Measurements from ENCODE around the gene ARID5A. TPM values are rescaled to one million over a fixed set of nuclear protein-coding genes. Genes with fewer than 3 reads are reported as not detected.

ARID5A gene
- polyA plus RNA-seq, 3 donors = 27.8 to 38.8 (median 37.7) TPM

GRCh38 chr2:96506907-96507240 lies 29.7 kb upstream of the ARID5A start:
- no peak overlapping the region for H3K9ac ChIP-seq (ENCODE audit: insufficient read depth, low read length, poor library complexity, severe bottlenecking)
- Mint-ChIP-seq H3K4me3 (no peak overlapping the region), H3K36me3 (no peaks in the 10 kb centered on the region), H3K9me3 (peaks cover 0 to 2% (median 0%) of the 10 kb centered on the region in 7 donors), H3K4me1 (peaks cover 12% of the 10 kb centered on the region), H3K27ac (no peak overlapping the region), H3K27me3 (ENCODE audit: low read depth in 3 of 3) (peaks cover 7 to 13% (median 9%) of the 10 kb centered on the region in 3 donors)
- 98% methylated on average over 4 of the region's 7 CpGs for WGBS (ENCODE audit: insufficient coverage)
- H3K4me3 ChIP-seq (replicated peaks in 1 of 3; ENCODE audit: low read depth in 2 of 3, low read length in 3 of 3) = no peak overlapping the region
- H3K79me2 ChIP-seq (ENCODE audit: insufficient read depth, low read length) = no peaks in the 10 kb centered on the region
- no peak overlapping the region for H3K27ac ChIP-seq (ENCODE audit: low read depth in 1 of 2, low read length in 2 of 2)
- H3K4me1 ChIP-seq (ENCODE audit: control insufficient read depth in 1 of 2, insufficient read depth in 2 of 2, low read length in 2 of 2) = peaks cover 10 to 24% of the 10 kb centered on the region in 2 donors
- H3K27me3 ChIP-seq (ENCODE audit: control insufficient read depth in 2 of 2, insufficient read depth in 2 of 2, low read length in 2 of 2) = peaks cover 0 to 3% of the 10 kb centered on the region in 2 donors
- H2AFZ ChIP-seq (ENCODE audit: insufficient read depth, low read depth, low read length, poor library complexity, severe bottlenecking) = no peak overlapping the region
- TF ChIP-seq CTCF (IDR thresholded peaks at IDR 0.05) = no peak
- H3K4me2 ChIP-seq (replicated peaks; ENCODE audit: extremely low read depth, low read length, poor library complexity, severe bottlenecking) = no peak overlapping the region
- no peaks in the 10 kb centered on the region for H3K9me3 ChIP-seq (replicated peaks in 1 of 2; ENCODE audit: control insufficient read depth in 1 of 2, insufficient read depth in 1 of 2, low read length in 2 of 2)
- intact Hi-C loops (cut with micrococcal nuclease) = loop anchor here in 1 of 2 donors (5.0 kb wide), 1 partner anchor 35 kb away; no protein-coding TSS in a partner anchor
- DNase-seq = no peak
- no peaks in the 10 kb centered on the region for H4K20me1 ChIP-seq (ENCODE audit: insufficient read depth, low read length)
- H3K36me3 ChIP-seq (replicated peaks in 1 of 2; ENCODE audit: control insufficient read depth in 1 of 2, insufficient read depth in 2 of 2, low read length in 2 of 2) = no peaks in the 10 kb centered on the region

GRCh38 chr2:96507957-96508520 lies 28.5 kb upstream of the ARID5A start:
- Histone ChIP-seq H4K20me1 (ENCODE audit: insufficient read depth, low read length) (no peaks in the 10 kb centered on the region), H2AFZ (ENCODE audit: insufficient read depth, low read depth, low read length, poor library complexity, severe bottlenecking) (peak overlapping the region; percentile 23), H3K9ac (ENCODE audit: insufficient read depth, low read length, poor library complexity, severe bottlenecking) (no peak overlapping the region)

More at GRCh38 chr2:96507957-96508520, 28.5 kb upstream of the ARID5A start:
- Mint-ChIP-seq H3K4me3 (peak overlapping the region; percentile 47 to 85), H3K27ac (peak overlapping the region in 1 of 7 donors; percentile 38), H3K4me1 (peaks cover 10% of the 10 kb centered on the region), H3K36me3 (no peaks in the 10 kb centered on the region), H3K9me3 (peaks cover 0 to 2% (median 0%) of the 10 kb centered on the region in 7 donors), H3K27me3 (ENCODE audit: low read depth in 3 of 3) (peaks cover 7 to 13% (median 9%) of the 10 kb centered on the region in 3 donors)
- H3K4me2 ChIP-seq (replicated peaks; ENCODE audit: extremely low read depth, low read length, poor library complexity, severe bottlenecking) = peak overlapping the region; percentile 67
- H3K9me3 ChIP-seq (replicated peaks in 1 of 2; ENCODE audit: control insufficient read depth in 1 of 2, insufficient read depth in 1 of 2, low read length in 2 of 2) = no peaks in the 10 kb centered on the region
- WGBS (ENCODE audit: insufficient coverage) = 6% methylated on average over 38 of the region's 38 CpGs
- DNase-seq = peak; percentile 53 to 67 (median 65)
- no peak overlapping the region for H3K27ac ChIP-seq (ENCODE audit: low read depth in 1 of 2, low read length in 2 of 2)
- H3K4me3 ChIP-seq (replicated peaks in 1 of 3; ENCODE audit: low read depth in 2 of 3, low read length in 3 of 3) = peak overlapping the region in 2 of 3 experiments; percentile 16 to 56
- H3K36me3 ChIP-seq (replicated peaks in 1 of 2; ENCODE audit: control insufficient read depth in 1 of 2, insufficient read depth in 2 of 2, low read length in 2 of 2) = no peaks in the 10 kb centered on the region
- intact Hi-C loops (cut with micrococcal nuclease) = loop anchor here (2.0 to 5.0 kb wide), 3 partner anchors 36 to 101 kb away; no protein-coding TSS in a partner anchor
- H3K4me1 ChIP-seq (ENCODE audit: control insufficient read depth in 1 of 2, insufficient read depth in 2 of 2, low read length in 2 of 2) = peaks cover 10 to 19% of the 10 kb centered on the region in 2 donors
- peak; percentile 100 for TF ChIP-seq CTCF (IDR thresholded peaks at IDR 0.05)
- H3K79me2 ChIP-seq (ENCODE audit: insufficient read depth, low read length) = no peaks in the 10 kb centered on the region
- H3K27me3 ChIP-seq (ENCODE audit: control insufficient read depth in 2 of 2, insufficient read depth in 2 of 2, low read length in 2 of 2) = peaks cover 0 to 3% of the 10 kb centered on the region in 2 donors
